GM19438 (cell line): ENCODE data around the gene ID1.
A peak's percentile ranks its signal among the peaks of the same experiment; 100 is the strongest.

Source experiments
- ATAC-seq: cut with Tn5 transposase; IDR thresholded peaks from one replicate; pipeline ENCODE4 v1.9.1; 2021; ENCODE audit warnings: low read depth; ENCODE audit not compliant: unreplicated experiment

Gene ID1

GRCh38 chr20:31605031-31605901, at the start of gene ID1:
ID1 (plus strand) TSS chr20:31605289; CDS start chr20:31605388, 99 bp downstream.
- ATAC-seq: peak; percentile 74

DNA sequence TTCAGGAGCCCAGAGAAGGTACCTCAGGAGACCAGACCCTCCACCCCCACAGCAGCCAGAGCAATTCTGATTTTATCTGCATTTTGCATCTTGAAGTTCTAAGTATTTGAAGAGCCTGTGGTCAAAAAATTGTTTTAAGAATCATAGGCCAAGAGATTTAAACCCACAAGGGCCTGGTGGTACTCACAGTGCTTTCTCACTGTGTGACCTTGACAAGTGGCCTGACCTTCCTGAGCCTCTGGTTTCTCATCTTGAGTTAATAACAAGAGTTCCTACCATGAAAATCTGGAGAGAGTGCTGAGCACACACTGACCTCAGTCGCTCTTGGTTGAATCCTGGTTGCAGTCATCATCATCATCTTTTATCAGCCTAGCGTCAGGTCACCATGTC, 45.4 kb upstream of the ID1 start:
- no peak for ATAC-seq

DNA sequence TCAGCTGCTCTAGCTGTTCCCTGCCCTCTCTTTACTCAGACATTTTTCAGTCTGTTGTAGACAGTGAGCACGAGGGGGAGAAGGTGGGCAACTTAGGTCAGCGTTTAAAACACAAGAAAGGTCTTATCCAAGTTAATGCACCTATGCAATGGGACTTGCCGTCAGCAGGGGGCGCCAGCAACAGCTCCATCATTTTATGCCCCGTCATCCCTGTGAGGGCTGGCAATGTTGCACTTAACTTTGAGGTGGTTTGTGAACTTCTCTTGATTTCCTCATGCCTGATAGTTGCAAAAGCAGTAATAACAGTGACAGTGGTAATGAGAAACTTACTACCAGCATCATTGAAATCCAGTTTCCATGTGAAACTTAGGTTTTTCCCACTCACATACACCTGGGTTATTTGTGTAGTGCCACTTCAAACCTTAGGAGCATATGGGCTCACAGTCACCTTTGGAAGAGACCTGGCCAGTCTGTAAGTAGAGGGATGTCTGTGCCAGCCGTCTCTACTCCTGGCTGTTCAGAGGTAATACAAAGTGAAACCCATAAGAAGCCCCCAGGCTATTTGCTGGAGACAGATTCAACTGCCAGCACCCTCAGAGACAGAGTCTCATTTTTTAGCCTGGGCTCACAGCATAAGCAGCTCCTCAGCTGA, 44.9 kb upstream of the ID1 start:
- ATAC-seq: no peak

DNA sequence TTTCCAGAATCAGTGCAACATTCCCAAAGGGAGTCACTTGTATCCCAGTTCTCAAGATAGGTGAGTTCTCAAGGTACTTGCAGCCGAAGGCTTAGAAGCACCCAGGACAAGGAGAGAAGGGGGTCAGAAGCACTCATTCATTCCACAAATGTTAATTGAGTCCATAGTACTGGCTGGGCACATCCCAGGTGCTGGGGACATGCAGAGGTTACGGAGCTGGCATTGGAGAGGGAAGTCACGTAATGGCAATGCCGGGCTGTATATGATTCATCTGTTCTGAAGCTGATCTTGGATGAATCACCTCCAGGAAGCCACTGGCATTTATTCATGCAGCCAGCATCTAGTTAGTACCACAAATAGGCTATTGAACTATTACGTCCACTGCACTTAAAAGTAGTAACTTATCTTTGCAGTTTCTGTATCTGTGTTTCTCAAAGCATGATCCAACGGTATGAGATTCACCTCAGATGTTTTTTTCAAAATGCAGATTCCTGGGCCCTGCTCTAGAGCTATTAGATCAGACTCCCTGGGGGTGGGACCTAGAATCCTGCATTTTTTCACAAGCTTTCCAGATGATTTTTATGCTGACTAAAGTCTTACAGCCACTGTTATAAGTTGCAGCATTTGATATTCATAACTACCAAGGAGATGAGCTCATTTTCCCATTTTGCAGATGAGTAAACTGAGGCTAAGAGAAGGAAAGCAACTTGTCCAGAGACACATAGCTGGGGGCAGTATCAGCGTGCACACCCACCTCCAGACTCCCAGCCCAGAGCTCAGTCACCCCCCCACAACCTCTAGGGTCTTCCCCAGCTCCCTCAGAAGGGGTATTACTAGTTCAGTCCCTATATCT, 44.1 kb upstream of the ID1 start:
- ATAC-seq: no peak

DNA sequence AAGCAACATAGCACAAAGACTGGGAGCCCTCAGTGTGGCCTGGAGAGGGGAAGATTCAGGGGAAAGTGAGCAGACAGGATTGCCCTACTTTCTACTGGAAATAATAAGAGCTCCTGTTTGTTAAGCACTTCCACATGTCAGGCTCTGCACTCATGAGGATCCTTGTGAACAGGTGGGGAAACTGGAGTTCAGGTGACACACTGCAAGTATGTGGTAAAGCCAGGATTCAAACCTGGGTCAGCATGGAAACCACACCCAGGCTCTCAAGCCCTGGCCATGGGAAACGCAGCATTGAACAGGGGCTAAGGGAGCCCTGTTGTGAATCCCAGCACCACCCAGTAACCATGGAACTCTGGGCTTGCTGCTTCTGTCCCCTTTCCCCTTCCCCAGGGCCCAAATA, 42.8 kb upstream of the ID1 start:
- no peak for ATAC-seq

- ATAC-seq: no peak
Observed at GRCh38 chr20:31564284-31564683, 40.8 kb upstream of the ID1 start.

DNA sequence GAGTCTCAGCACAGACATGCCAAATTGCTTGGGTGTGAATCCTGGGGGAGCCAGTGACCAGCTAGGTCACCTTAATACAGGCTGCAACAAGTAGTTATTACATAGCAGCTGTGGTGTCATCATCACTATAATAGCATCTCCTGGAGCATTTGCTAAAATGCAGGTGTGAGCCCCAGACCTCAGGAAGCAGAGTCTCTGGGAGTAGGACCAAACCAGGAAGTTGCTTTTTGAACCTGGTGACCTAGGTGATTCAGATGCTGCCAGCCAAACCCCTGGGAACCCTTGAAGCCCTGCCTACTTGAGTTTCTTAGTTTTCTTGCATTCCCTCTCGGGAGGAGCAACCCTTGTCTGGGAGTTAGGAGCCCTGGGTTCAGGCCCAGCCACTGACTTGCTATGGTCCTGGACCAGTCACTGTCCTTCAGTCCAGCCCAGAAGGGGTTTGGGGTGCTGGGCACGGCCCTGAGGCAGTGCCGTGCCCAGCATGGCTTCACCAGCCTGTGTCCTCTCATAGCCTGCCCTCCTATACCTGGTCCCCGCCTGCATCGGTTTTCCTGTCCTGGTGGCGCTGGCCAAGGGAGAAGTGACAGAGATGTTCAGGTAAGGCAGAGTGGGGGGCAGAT, 39.3 kb upstream of the ID1 start:
- no peak for ATAC-seq

DNA sequence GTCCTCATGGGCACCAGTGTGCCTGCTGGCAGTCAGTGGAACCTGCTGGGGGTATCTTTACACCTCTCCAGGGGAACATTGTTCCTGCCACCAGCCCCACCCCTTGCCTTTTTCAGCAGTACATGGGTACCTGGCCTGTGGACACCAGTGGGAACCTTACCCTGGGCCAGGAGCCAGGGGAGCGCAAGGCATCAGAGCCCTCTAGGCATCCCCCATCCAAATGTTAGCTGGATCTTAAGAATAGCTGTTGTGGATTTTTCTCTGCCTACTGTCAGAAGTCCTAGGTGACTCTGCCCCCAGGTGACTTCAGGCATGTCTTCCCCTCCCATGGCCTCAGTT, 38.8 kb upstream of the ID1 start:
- no peak for ATAC-seq

DNA sequence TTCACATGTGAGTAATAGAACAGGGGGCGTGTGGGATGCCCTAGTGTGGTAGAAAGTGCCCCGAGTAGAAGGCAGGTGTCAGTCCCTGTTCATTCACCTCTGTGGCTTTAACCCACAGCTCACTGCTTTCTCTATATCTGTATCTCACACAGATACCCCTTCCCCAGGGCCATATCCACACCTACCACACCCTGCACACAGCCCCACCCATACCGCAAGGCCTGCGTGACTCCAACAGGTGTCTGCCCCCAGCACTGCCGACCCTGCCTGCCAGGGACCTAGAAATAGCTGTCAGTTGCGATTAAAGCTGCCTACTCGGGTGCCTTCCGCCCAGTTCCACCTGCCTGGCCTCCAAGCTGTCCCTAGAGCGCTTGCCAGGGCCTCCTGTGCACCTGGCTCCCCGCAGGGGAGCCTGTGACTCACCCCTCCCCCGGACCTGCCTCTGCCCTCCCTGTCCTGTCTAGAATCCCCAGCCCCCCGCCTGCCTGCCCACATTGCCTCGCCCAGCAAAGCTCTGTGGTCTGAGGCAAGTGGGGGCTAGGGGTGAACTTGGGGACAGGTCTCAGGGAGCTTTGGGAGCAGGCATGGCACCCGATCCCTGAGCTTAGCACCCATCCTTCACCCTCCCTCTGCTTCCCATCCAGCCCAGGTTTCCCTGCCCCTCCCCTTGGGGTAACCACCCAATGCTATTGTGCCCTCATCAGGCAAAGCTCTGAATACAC, 38.3 kb upstream of the ID1 start:
- no peak for ATAC-seq

DNA sequence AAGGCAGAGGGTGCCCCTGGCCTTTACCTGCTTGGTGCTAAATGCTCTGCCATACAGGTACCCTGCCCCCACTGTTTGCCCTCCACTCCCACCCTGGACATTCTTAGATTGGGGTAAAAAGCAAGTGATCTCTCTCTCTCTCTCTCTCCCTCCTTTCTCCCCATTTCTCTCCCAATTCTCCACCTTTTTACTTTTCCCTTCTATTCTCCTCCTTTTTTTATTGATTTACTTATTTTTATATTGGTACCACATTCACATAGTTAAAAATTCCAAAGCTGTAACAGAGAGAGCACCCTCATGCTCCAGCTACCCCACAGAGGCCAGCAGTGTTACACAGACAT, 37.7 kb upstream of the ID1 start:
- ATAC-seq: no peak

- no peak for ATAC-seq
Observed at GRCh38 chr20:31568041-31568731, 36.9 kb upstream of the ID1 start.

GRCh38 chr20:31568773-31569162, 36.3 kb upstream of the ID1 start:
- ATAC-seq: no peak

DNA sequence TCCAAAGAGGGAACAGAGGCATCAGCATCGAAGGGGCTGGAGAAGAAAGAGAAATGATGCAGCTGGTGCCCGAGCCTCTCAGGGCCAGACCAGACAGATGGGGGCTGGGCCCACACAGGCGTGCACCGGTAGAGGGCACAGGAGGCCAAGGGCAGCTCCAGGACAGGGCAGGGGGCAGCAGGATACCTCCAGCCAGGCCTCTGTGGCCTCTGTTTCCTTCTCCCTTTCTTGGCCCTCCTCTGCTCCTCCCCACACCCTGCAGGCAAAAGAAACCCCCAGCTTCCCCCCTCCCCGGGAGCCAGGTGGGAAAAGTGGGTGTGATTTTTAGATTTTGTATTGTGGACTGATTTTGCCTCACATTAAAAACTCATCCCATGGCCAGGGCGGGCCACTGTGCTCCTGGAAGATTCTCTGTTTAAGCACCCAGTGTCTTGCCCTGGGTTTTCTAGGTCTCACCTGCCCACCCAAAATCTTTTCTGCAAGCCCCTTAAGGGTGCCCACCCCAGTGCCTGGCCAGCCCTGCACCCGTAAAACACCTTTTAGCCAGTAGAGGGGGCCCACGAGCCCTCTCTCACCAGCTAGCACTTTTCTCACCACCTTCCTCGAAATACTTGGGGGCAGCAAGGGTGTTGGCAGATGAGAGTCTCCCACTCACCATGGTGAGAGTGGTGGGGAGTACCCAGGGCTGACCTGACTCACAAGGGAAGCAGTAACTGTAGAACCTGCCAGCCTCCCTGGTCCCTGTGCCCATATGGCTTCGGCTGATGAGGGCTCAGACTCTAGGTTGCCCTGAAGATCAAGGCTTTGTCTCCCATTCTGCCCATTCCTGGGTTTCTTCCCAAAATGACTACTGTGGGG, 35.7 kb upstream of the ID1 start:
- ATAC-seq: no peak

- ATAC-seq: no peak
Observed at GRCh38 chr20:31570021-31570463, 35.0 kb upstream of the ID1 start.

DNA sequence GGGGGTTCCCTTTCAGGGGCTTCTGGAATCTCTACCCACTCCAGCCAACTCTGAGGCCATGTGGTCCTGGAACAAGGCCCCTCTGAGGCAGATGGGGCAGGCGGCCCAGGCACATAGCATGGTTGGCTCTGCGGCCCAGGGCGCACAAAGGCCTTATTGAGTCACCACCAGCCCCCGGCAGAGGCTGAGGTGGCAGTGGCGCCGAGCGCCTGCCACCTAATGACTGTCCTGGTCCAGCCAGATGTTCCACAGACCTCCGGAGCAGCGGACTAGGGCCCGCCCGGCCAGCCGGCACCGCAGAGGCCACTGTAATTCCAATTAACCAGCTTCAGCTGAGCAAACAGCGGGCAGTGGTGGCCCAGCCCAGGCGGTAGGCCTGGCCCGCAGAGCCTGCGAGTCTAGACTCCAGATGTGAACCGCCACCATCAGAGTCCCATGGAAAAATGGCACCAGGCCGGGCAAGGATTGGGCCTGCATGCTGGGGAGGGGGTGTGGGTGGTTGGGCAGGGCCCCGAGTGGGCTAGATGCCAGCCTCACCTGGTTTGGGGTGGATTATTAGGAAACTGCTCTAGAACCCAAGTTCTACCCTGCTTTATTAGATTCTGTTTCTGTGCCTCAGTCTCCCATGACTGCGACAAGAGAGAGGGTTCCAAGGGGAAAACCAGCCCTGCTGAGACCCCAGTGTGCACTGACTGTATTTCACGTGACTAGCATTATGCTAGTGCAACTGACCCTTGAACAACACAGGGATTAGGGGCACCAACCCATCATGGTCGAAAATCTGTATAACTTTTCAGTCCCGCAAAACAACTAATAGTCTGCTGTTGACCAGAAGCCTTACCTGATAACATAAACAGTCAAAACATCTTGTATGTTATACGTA, 34.1 kb upstream of the ID1 start:
- no peak for ATAC-seq

DNA sequence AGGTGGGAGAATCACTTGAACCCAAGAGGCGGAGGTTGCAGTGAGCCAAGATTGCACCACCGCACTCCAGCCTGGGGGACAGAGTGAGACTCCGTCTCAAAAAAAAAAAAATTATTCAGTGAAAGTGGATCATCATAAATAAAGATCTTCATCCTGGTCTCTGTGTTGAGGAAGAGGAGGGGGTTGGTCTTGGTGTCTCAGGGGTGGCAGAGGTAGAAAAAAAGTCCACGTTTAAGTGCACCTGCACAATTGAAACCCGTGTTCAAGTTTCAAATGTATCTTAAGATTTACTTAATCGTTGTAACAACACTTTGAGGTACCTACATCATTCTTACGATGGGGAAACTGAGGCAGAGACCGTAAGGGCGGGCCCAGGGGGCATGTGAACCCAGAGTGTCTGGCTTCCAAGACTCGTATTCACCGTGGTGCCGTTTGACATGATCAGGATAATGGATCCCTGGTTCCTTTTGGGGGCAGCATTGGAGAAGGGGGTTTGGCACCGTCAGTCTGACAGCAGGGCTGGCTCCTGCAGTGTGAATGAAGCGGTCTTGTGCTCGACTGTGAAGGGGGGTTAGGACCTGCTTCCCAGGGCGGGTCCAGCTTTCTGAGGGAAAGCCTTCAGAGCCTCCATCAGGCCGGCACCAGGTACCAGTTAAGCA, 32.9 kb upstream of the ID1 start:
- ATAC-seq: no peak
